Peyer's patch (tissue), 4 donors: ENCODE data around the gene CERK.

Experiments
- POLR2A ChIP-seq, 2 donors: fragments of 450-650 bp; IDR thresholded peaks; one replicate each; pipeline ENCODE4 v1.5.1; 2017; ENCODE audit warnings: antibody characterized with exemption in 2 of 2, mild to moderate bottlenecking in 2 of 2, moderate library complexity in 2 of 2
- TF ChIP-seq, protein P1 (sequence below), 6 experiments: fragments of 450-650 bp in 4 of 6; fragments of 200-600 bp in 2 of 6; sonication (generic) in 1 of 6; IDR thresholded peaks; one replicate each; pipeline ENCODE4 v1.5.1; 2017 to 2019; ENCODE audit warnings: antibody characterized with exemption in 6 of 6, mild to moderate bottlenecking in 3 of 6, moderate library complexity in 1 of 6

DNA sequence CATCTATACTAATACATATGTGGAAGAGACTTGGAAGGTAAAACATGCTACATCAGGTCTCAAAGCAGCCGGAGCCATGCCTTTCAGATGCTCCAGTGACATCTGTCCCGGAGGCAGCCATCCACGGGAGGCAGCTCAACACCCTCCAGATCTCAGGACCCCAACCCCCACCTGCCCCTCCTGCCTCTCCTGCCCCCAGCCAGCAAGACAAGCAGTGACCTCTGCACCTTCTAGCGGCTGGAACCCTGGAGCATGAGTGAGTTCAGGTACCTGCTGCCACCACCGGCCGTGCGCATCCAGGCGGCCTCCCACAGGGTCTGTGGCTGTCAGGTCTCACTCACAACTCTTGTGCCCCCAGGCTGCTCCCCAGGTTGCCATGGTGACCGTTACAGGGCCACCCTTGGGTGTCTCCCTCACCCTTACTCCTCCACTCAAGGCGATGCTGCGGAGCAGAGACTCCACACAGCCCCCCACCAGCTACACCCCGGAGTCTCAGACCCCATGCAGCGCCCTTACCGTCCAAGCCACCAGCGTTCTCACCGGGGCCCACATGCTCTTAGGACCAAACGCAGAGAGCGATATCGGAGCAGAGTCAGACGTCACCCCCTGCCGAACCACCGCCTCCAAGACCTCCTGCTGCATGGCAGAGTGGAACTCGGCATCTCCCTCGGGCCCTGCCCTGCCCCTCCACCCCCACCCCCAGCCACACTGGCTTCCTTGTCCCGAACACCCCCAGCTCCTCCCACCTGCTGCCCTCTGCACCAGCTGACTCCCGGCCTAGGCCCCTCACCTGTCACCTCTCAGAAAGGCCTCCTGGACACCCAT, 34.7 kb downstream of the CERK start:
- TF ChIP-seq, protein P1, sequence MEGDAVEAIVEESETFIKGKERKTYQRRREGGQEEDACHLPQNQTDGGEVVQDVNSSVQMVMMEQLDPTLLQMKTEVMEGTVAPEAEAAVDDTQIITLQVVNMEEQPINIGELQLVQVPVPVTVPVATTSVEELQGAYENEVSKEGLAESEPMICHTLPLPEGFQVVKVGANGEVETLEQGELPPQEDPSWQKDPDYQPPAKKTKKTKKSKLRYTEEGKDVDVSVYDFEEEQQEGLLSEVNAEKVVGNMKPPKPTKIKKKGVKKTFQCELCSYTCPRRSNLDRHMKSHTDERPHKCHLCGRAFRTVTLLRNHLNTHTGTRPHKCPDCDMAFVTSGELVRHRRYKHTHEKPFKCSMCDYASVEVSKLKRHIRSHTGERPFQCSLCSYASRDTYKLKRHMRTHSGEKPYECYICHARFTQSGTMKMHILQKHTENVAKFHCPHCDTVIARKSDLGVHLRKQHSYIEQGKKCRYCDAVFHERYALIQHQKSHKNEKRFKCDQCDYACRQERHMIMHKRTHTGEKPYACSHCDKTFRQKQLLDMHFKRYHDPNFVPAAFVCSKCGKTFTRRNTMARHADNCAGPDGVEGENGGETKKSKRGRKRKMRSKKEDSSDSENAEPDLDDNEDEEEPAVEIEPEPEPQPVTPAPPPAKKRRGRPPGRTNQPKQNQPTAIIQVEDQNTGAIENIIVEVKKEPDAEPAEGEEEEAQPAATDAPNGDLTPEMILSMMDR (IDR thresholded peaks at IDR 0.05) = no peak
- no peak for TF ChIP-seq POLR2A (IDR thresholded peaks at IDR 0.05)
